ENCODE results near the gene OR5AR1.
A peak's percentile ranks its signal among the peaks of the same experiment; 100 is the strongest.
"Not testable (repeated sequence)": the region's sequence is repeated elsewhere in the genome, so short reads cannot be mapped to it uniquely, and the experiment has no call there.

The OR5AR1 gene

DNA sequence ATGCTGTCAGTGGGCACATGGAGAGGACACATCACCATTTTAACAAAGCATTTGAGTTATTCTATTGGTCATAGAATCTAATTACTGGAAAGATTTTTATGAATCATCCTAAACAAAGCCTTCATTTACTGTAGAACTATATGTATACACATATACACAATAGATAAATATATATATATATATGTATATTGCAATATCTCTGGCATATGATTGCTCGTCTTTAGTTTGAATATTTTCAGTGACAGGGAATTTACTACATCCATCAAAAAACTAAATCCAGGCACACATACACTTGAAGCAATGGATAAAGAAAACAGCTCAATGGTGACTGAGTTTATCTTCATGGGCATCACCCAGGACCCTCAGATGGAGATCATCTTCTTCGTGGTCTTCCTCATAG lies at the start of gene OR5AR1:
Gene OR5AR1, plus strand, starts transcription at position 301 of the 400 bp plus-strand sequence. Its CDS starts 0 bp downstream, at position 301.
- no peak for ATAC-seq (replicated peaks)
- H3K36me3 Mint-ChIP-seq: no peaks in the 10 kb centered on the region
- no peaks in the 10 kb centered on the region for H3K27me3 Mint-ChIP-seq
- H3K4me1 Mint-ChIP-seq: no peaks in the 10 kb centered on the region
- no peak within 1 kb of the TSS for H3K27ac Mint-ChIP-seq
- peaks cover 0 to 3% of the 10 kb centered on the region in 2 donors for H3K9me3 Mint-ChIP-seq
- no peak for DNase-seq
- no peak within 1 kb of the TSS for H3K4me3 Mint-ChIP-seq

DNA sequence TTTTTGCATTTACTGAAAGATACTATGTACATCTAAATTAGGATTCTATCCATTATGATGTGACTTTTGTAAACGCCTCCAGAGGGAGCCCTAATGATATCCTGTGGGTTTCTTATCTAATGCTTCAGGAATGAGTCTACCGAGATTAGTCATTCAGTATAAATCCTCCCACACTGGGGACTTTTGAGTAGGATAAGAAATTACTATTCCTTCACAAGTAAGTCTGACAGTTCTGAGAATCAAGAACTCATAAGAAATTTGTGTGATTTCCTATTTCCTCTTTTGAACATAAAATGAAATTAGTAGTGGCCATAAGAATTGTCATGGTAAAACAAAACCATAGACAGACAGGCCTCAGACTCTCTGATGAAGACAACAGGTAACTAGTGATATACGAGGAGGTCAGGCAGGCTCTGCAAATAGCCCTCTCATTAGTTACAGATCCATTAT lies 38.8 kb upstream of the OR5AR1 start:
- H3K27ac Mint-ChIP-seq: no peak overlapping the region
- DNase-seq: no peak
- H3K27me3 Mint-ChIP-seq: no peaks in the 10 kb centered on the region
- no peaks in the 10 kb centered on the region for H3K36me3 Mint-ChIP-seq
- no peak overlapping the region for H3K4me3 Mint-ChIP-seq
- no peaks in the 10 kb centered on the region for H3K4me1 Mint-ChIP-seq
- H3K9me3 Mint-ChIP-seq: peaks cover 0 to 1% of the 10 kb centered on the region in 2 donors
- peak; percentile 74 to 82 for ATAC-seq (replicated peaks)

- no peaks in the 10 kb centered on the region for H3K36me3 Mint-ChIP-seq
These were observed 37.5 kb upstream of the OR5AR1 start for GRCh38 chr11:56625946-56626345.

DNA sequence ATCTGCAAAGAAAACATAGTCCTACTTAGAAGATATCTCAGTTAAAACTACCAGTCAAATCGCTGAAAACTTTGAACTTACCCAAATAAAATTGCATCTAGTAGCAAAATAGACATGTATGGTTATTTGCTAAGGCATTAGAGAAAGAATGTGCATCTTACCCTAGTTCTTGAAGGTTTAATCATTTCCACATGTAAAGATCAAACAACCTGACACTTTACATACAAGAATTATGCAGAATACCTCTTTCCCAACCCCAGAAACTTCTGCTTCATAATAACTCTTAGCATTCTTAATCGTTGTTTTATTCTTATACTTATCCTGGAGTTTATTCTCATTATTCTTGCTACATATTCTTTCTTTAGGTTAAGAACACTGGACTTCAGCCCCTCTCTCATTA lies 31.2 kb upstream of the OR5AR1 start:
- ATAC-seq (replicated peaks) (no peak), DNase-seq (no peak)
- Mint-ChIP-seq H3K27me3 (no peaks in the 10 kb centered on the region), H3K9me3 (peaks cover 0 to 3% of the 10 kb centered on the region in 2 donors), H3K4me1 (no peaks in the 10 kb centered on the region), H3K36me3 (no peaks in the 10 kb centered on the region), H3K27ac (no peak overlapping the region), H3K4me3 (no peak overlapping the region)

More at GRCh38 chr11:56625946-56626345, 37.5 kb upstream of the OR5AR1 start:
- ATAC-seq (replicated peaks) (no peak), DNase-seq (no peak)
- H3K4me3 Mint-ChIP-seq: no peak overlapping the region
- H3K4me1 Mint-ChIP-seq: no peaks in the 10 kb centered on the region
- no peaks in the 10 kb centered on the region for H3K27me3 Mint-ChIP-seq
- no peak overlapping the region for H3K27ac Mint-ChIP-seq
- H3K9me3 Mint-ChIP-seq: peaks cover 0 to 1% of the 10 kb centered on the region in 2 donors

- Mint-ChIP-seq H3K4me1 (no peaks in the 10 kb centered on the region), H3K27ac (no peak overlapping the region), H3K36me3 (no peaks in the 10 kb centered on the region), H3K9me3 (peaks cover 0 to 3% of the 10 kb centered on the region in 2 donors), H3K4me3 (no peak overlapping the region), H3K27me3 (no peaks in the 10 kb centered on the region)
- DNase-seq (no peak), ATAC-seq (replicated peaks) (no peak)
These were observed 26.6 kb upstream of the OR5AR1 start for GRCh38 chr11:56636861-56637260.

- no peak for ATAC-seq (replicated peaks)
- H3K27me3 Mint-ChIP-seq: no peaks in the 10 kb centered on the region
- H3K9me3 Mint-ChIP-seq: peaks cover 0 to 3% of the 10 kb centered on the region in 2 donors
- H3K4me3 Mint-ChIP-seq: no peak overlapping the region
- no peak overlapping the region for H3K27ac Mint-ChIP-seq
- no peaks in the 10 kb centered on the region for H3K4me1 Mint-ChIP-seq
- no peak for DNase-seq
- H3K36me3 Mint-ChIP-seq: no peaks in the 10 kb centered on the region
These were observed 26.0 kb upstream of the OR5AR1 start for GRCh38 chr11:56637500-56637899.

- no peak within 1 kb of the TSS for H3K4me3 Mint-ChIP-seq
- no peak for DNase-seq
- H3K4me1 Mint-ChIP-seq: no peaks in the 10 kb centered on the region
- H3K27me3 Mint-ChIP-seq: no peaks in the 10 kb centered on the region
- H3K9me3 Mint-ChIP-seq: peaks cover 0 to 2% of the 10 kb centered on the region in 2 donors
- ATAC-seq (replicated peaks): no peak
- H3K36me3 Mint-ChIP-seq: no peaks in the 10 kb centered on the region
- no peak within 1 kb of the TSS for H3K27ac Mint-ChIP-seq
These were observed 21.1 kb upstream of the OR5AR1 start, which contains the start of gene OR5AP2 for GRCh38 chr11:56642339-56642738. OR5AP2 (minus strand) TSS chr11:56642439; CDS start chr11:56642439, 0 bp downstream.

GRCh38 chr11:56659755-56660154 lies 3.7 kb upstream of the OR5AR1 start:
- H3K36me3 Mint-ChIP-seq: no peaks in the 10 kb centered on the region
- H3K27ac Mint-ChIP-seq: no peak overlapping the region
- no peaks in the 10 kb centered on the region for H3K4me1 Mint-ChIP-seq
- H3K4me3 Mint-ChIP-seq: no peak overlapping the region
- ATAC-seq (replicated peaks): no peak
- no peak for DNase-seq
- H3K9me3 Mint-ChIP-seq: peaks cover 4 to 16% of the 10 kb centered on the region in 2 donors
- H3K27me3 Mint-ChIP-seq: no peaks in the 10 kb centered on the region

GRCh38 chr11:56670984-56671383 lies 7.5 kb downstream of the OR5AR1 start:
- Mint-ChIP-seq H3K4me1 (no peaks in the 10 kb centered on the region), H3K4me3 (no peak overlapping the region), H3K27me3 (no peaks in the 10 kb centered on the region), H3K9me3 (peaks cover 2 to 6% of the 10 kb centered on the region in 2 donors), H3K36me3 (no peaks in the 10 kb centered on the region), H3K27ac (no peak overlapping the region)
- ATAC-seq (replicated peaks): no peak
- no peak for DNase-seq

DNA sequence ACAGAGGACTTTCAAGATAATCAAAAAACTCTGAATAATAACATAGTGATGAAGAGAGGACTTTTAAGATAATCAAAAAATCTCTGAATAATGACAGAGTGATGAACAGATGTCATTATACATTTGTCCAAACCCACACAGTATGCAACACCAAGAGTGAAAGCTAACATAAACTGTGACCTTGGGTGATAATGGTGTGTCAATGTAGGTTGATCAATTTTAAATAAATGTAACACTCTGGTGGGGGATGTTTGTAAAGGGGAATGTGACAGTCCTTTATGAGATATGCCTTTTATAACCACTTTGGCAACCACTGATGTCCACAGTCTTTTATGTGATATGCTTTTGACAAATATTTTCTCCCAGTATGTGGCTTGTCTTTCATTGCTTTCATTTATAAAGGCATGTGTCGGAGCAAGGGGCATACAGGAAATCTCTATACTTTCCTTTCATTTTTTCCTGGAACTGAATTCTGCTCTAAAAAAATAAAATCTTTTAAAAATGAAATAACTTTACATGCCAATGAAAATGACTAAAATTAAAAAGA lies 25.1 kb downstream of the OR5AR1 start:
- Mint-ChIP-seq H3K27ac (no peak overlapping the region), H3K27me3 (no peaks in the 10 kb centered on the region), H3K36me3 (no peaks in the 10 kb centered on the region), H3K4me1 (no peaks in the 10 kb centered on the region), H3K4me3 (no peak overlapping the region), H3K9me3 (peaks cover 0 to 6% of the 10 kb centered on the region in 2 donors)
- DNase-seq (no peak), ATAC-seq (replicated peaks) (no peak)

GRCh38 chr11:56691179-56691578 lies 27.7 kb downstream of the OR5AR1 start:
- not testable (repeated sequence) for DNase-seq; H3K36me3 Mint-ChIP-seq; H3K27ac Mint-ChIP-seq; H3K4me1 Mint-ChIP-seq; H3K9me3 Mint-ChIP-seq; ATAC-seq (replicated peaks); H3K4me3 Mint-ChIP-seq; H3K27me3 Mint-ChIP-seq

DNA sequence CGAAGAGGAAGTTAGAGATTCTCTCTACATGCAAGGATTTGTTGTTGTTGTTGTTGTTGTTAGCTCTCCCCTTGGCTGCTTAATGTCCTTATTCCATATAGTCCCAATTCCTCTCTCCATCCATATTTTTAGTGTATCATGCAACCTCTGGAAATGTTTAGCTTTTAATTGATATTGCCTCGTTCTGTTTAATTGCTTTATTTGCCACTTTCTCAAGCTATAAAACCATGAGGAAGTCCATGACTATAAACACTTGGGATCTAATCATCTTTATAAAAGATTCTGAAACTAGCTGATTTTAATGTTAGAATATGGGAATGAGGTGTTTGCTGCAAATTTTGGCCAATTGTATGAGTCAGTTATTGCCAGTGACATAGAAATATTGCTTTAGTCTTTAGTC lies 29.9 kb downstream of the OR5AR1 start:
- Mint-ChIP-seq H3K4me1 (no peaks in the 10 kb centered on the region), H3K4me3 (no peak overlapping the region), H3K9me3 (no peaks in the 10 kb centered on the region), H3K27me3 (no peaks in the 10 kb centered on the region), H3K36me3 (no peaks in the 10 kb centered on the region), H3K27ac (no peak overlapping the region)
- no peak for DNase-seq
- no peak for ATAC-seq (replicated peaks)

DNA sequence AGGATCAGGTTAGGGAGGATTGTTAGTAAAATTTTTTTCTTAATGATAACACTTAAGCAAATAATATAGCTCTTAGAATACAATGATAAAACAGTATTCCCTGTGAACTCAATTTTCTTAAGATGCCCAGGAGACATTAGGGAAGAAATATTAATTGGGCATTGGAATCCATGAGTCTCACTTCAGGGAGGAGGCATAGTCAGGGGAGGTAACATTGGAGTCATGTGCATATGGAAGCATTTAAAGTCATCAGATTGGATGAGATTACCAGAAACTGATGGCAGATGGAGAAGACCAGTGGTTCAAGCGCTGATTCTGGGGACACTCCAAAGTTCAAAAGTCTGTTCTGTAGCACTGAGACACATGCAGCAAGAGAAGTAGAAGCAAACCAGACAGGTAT lies 35.3 kb downstream of the OR5AR1 start, which contains the start of gene OR9G1:
Gene OR9G1, plus strand, starts transcription at position 301 of the 400 bp plus-strand sequence. CDS start 1,293 bp downstream, outside the sequence.
- Mint-ChIP-seq H3K36me3 (no peaks in the 10 kb centered on the region), H3K4me3 (no peak within 1 kb of the TSS), H3K27ac (no peak within 1 kb of the TSS), H3K9me3 (no peaks in the 10 kb centered on the region), H3K27me3 (no peaks in the 10 kb centered on the region), H3K4me1 (no peaks in the 10 kb centered on the region)
- no peak for DNase-seq
- ATAC-seq (replicated peaks): no peak

- no peaks in the 10 kb centered on the region for H3K4me1 Mint-ChIP-seq
- H3K36me3 Mint-ChIP-seq: no peaks in the 10 kb centered on the region
- ATAC-seq (replicated peaks): no peak
- DNase-seq: no peak
- no peak overlapping the region for H3K27ac Mint-ChIP-seq
- no peaks in the 10 kb centered on the region for H3K9me3 Mint-ChIP-seq
- no peaks in the 10 kb centered on the region for H3K27me3 Mint-ChIP-seq
- H3K4me3 Mint-ChIP-seq: no peak overlapping the region
These were observed 36.9 kb downstream of the OR5AR1 start for GRCh38 chr11:56700242-56700913.

GRCh38 chr11:56700914-56701485 lies 37.5 kb downstream of the OR5AR1 start:
- H3K27me3 Mint-ChIP-seq: no peaks in the 10 kb centered on the region
- no peaks in the 10 kb centered on the region for H3K9me3 Mint-ChIP-seq
- H3K36me3 Mint-ChIP-seq: no peaks in the 10 kb centered on the region
- DNase-seq (no peak), ATAC-seq (replicated peaks) (no peak)
- H3K27ac Mint-ChIP-seq: no peak overlapping the region
- no peaks in the 10 kb centered on the region for H3K4me1 Mint-ChIP-seq
- H3K4me3 Mint-ChIP-seq: no peak overlapping the region
